GM19452 (cell line): ENCODE measurements around the gene MSH3.

ENCODE experiments used
- ATAC-seq: cut with Tn5 transposase; IDR thresholded peaks from one replicate; pipeline ENCODE4 v1.9.1; 2021; ENCODE audit not compliant: unreplicated experiment

Gene MSH3

GRCh38 chr5:80654391-80655230 lies at the start of gene MSH3, which contains the start of gene DHFR:
Gene MSH3, plus strand, starts transcription at chr5:80654652. Its CDS starts 76 bp downstream, at chr5:80654728.
Gene DHFR, minus strand, starts transcription at chr5:80654983. Its CDS starts 494 bp downstream, at chr5:80654489.
- peak; percentile 47 for ATAC-seq

- ATAC-seq, result no peak
These were observed 47.1 kb upstream of the MSH3 start for GRCh38 chr5:80607343-80607742.

- peak; percentile 74 for ATAC-seq
These were observed 46.6 kb upstream of the MSH3 start for GRCh38 chr5:80607832-80608231.

GRCh38 chr5:80608731-80609130 lies 45.7 kb upstream of the MSH3 start:
- no peak for ATAC-seq

GRCh38 chr5:80609692-80610091 lies 44.8 kb upstream of the MSH3 start:
- no peak for ATAC-seq

GRCh38 chr5:80615266-80615914 lies 39.1 kb upstream of the MSH3 start:
- ATAC-seq, result no peak

GRCh38 chr5:80618438-80618837 lies 36.0 kb upstream of the MSH3 start:
- ATAC-seq, result no peak

GRCh38 chr5:80619086-80619485 lies 35.4 kb upstream of the MSH3 start:
- no peak for ATAC-seq

GRCh38 chr5:80620211-80620610 lies 34.2 kb upstream of the MSH3 start:
- no peak for ATAC-seq

GRCh38 chr5:80622756-80623155 lies 31.7 kb upstream of the MSH3 start:
- ATAC-seq, result no peak

GRCh38 chr5:80623999-80624398 lies 30.5 kb upstream of the MSH3 start:
- ATAC-seq, result no peak

GRCh38 chr5:80625230-80625629 lies 29.2 kb upstream of the MSH3 start:
- ATAC-seq, result no peak

GRCh38 chr5:80629281-80629680 lies 25.2 kb upstream of the MSH3 start:
- no peak for ATAC-seq

GRCh38 chr5:80631278-80632259 lies 22.9 kb upstream of the MSH3 start:
- no peak for ATAC-seq

- no peak for ATAC-seq
These were observed 21.8 kb upstream of the MSH3 start for GRCh38 chr5:80632700-80633099.

GRCh38 chr5:80634193-80634592 lies 20.3 kb upstream of the MSH3 start:
- no peak for ATAC-seq

GRCh38 chr5:80641353-80641752 lies 13.1 kb upstream of the MSH3 start:
- no peak for ATAC-seq

GRCh38 chr5:80644900-80645299 lies 9.6 kb upstream of the MSH3 start:
- no peak for ATAC-seq

- ATAC-seq, result no peak
These were observed 7.5 kb upstream of the MSH3 start for GRCh38 chr5:80646926-80647325.

- no peak for ATAC-seq
These were observed 950 bp upstream of the MSH3 start for GRCh38 chr5:80653502-80653901.

- ATAC-seq, result no peak
These were observed 430 bp upstream of the MSH3 start for GRCh38 chr5:80654054-80654390.
